NCI-H2171 (cell line): ENCODE data around the gene CACTIN.

Source experiments
- DNase-seq: peaks from one replicate; lab custom pipeline; 2025; lab: John Stamatoyannopoulos, UW

CACTIN gene

DNA sequence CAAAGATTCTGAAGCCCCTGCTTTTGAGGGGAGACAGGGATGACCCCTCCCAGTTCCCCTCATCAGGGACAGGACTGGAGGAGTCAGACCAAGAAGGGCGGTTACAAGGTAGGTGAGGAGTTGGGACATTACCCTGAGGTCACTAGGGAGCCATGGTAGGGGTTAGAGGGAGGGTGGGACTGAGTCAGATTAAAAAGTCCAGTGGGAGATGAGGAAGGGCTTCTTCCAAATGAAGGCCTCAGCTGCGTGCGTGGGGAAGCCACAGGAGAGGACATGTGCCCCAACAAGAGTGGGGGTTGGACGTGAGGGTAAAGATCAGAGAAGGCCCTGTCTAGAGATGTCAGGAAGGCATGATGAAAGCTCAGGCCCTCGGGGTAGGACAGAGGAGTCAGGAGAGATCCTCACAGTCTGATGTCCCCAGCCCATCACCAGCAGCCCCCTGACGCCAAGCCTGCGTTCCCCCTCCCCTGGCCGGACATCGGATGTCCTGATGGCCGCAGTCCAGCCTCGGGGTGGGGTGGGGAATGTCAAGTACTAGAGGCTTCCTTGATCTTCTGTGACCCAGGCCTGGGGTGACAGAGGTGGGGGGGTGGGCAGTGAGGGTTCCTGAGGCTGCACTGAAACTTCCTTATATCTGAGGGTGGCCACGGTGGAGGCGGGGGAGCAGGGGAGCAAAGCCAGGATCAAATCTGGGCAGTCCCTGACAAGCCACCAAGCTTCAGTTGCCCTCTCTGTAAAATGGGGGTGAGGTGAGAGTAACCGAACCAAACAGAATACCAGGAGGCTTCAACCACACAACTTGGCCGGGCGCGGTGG, 62.7 kb downstream of the CACTIN start:
- no peak for DNase-seq
